ENCODE results near the gene APLF.

APLF gene

GRCh38 chr2:68512966-68513365 lies 45.6 kb downstream of the APLF start:
- Histone ChIP-seq H3K4me3 (replicated peaks; ENCODE audit: insufficient read depth, low read length) (no peak overlapping the region), H3K27me3 (ENCODE audit: insufficient read depth, poor library complexity, severe bottlenecking) (no peaks in the 10 kb centered on the region), H3K27ac (replicated peaks) (no peak overlapping the region)
- no peak for DNase-seq (ENCODE audit: low read depth in 1 of 2, low spot score in 1 of 2)
- TF ChIP-seq REST (IDR thresholded peaks at IDR 0.05; ENCODE audit: insufficient replicate concordance, low read depth) = no peak
- TF ChIP-seq CTCF (IDR thresholded peaks at IDR 0.05; ENCODE audit: insufficient read depth, low read length) = no peak

GRCh38 chr2:68514316-68514929 lies 47.0 kb downstream of the APLF start:
- no peak for DNase-seq (ENCODE audit: low read depth in 1 of 2, low spot score in 1 of 2)
- H3K4me3 ChIP-seq (replicated peaks; ENCODE audit: insufficient read depth, low read length) = no peak overlapping the region
- TF ChIP-seq GABPA (IDR thresholded peaks at IDR 0.05; ENCODE audit: low read depth) (no peak), SPI1 (IDR thresholded peaks at IDR 0.05; ENCODE audit: borderline replicate concordance, low read depth) (no peak), REST (IDR thresholded peaks at IDR 0.05; ENCODE audit: insufficient replicate concordance, low read depth) (no peak), POLR2AphosphoS5 (IDR thresholded peaks at IDR 0.05; ENCODE audit: low read depth) (no peak), CTCF (IDR thresholded peaks at IDR 0.05; ENCODE audit: insufficient read depth, low read length) (no peak)

GRCh38 chr2:68516051-68516955 lies 48.9 kb downstream of the APLF start:
- Histone ChIP-seq H3K4me3 (replicated peaks; ENCODE audit: insufficient read depth, low read length) (no peak overlapping the region), H3K27ac (replicated peaks) (no peak overlapping the region), H3K27me3 (ENCODE audit: insufficient read depth, poor library complexity, severe bottlenecking) (no peaks in the 10 kb centered on the region)
- DNase-seq (ENCODE audit: low read depth in 1 of 2, low spot score in 1 of 2) = no peak
- TF ChIP-seq POLR2AphosphoS5 (IDR thresholded peaks at IDR 0.05; ENCODE audit: low read depth) (no peak), REST (IDR thresholded peaks at IDR 0.05; ENCODE audit: insufficient replicate concordance, low read depth) (no peak), GABPA (IDR thresholded peaks at IDR 0.05; ENCODE audit: low read depth) (no peak), CTCF (IDR thresholded peaks at IDR 0.05; ENCODE audit: insufficient read depth, low read length) (no peak), SPI1 (IDR thresholded peaks at IDR 0.05; ENCODE audit: borderline replicate concordance, low read depth) (no peak)

More at GRCh38 chr2:68514316-68514929, 47.0 kb downstream of the APLF start:
- no peak overlapping the region for H3K27ac ChIP-seq (replicated peaks)
- no peaks in the 10 kb centered on the region for H3K27me3 ChIP-seq (ENCODE audit: insufficient read depth, poor library complexity, severe bottlenecking)

Data from HL-60 (cell line).